ENCODE measurements around the gene EYS. TPM values are rescaled to one million over a fixed set of nuclear protein-coding genes. Genes with fewer than 3 reads are reported as not detected.

The EYS gene
- total RNA-seq, 2 donors from 2014 or later = not detected

DNA sequence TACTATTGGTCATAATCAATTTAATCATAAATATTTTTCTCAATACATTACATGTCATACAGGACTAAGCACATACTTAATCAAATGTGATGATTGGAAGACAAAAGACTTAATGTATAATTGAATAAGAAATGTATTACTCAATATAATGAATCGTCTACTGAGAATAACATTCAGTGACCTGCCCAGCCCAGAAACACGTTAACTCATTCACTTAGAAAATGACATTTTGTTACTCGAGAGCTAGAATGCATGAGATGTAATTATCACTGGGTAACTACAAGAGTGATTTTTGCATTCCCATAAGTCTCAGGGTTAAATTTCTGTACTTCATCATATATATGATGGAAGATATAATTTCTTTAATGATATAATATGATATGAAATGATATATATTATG, 444.8 kb downstream of the EYS start:
- Histone ChIP-seq H3K27ac (no peak overlapping the region), H3K4me1 (ENCODE audit: control insufficient read depth in 1 of 2, low read depth in 2 of 2) (no peaks in the 10 kb centered on the region), H3K4me3 (no peak overlapping the region), H3K27me3 (replicated peaks; ENCODE audit: insufficient read depth) (no peaks in the 10 kb centered on the region), H3K36me3 (no peaks in the 10 kb centered on the region), H3K9me3 (no peaks in the 10 kb centered on the region)
- ATAC-seq (ENCODE audit: insufficient number of reproducible peaks, low FRiP score, low read depth) = no peak
- DNase-seq (ENCODE audit: low spot score) = no peak
- no peak for TF ChIP-seq CTCF (IDR thresholded peaks at IDR 0.05)

DNA sequence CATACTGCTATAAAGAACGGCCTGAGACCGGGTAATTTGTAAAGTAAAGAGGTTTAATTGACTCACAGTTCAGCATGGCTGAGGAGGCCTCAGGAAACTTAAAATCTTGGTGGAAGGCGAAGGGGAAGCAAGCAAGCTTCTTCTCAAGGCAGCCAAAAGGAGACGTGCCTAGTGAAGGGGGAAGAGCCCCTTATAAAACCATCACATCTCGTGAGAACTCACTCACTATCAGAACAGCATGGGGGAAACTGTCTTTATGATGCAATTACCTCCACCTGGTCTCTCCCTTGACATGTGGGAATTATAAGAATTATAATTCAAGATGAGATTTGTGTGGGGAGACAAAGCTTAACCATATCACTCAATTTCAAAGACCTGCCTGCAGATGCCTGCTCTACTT, 447.0 kb downstream of the EYS start:
- H3K36me3 ChIP-seq = no peaks in the 10 kb centered on the region
- ATAC-seq (ENCODE audit: insufficient number of reproducible peaks, low FRiP score, low read depth) (no peak), DNase-seq (ENCODE audit: low spot score) (no peak)
- no peak overlapping the region for H3K4me3 ChIP-seq
- no peaks in the 10 kb centered on the region for H3K4me1 ChIP-seq (ENCODE audit: control insufficient read depth in 1 of 2, low read depth in 2 of 2)
- no peaks in the 10 kb centered on the region for H3K9me3 ChIP-seq
- H3K27me3 ChIP-seq (replicated peaks; ENCODE audit: insufficient read depth) = no peaks in the 10 kb centered on the region
- no peak overlapping the region for H3K27ac ChIP-seq
- TF ChIP-seq CTCF (IDR thresholded peaks at IDR 0.05) = no peak

GRCh38 chr6:65259059-65259458, 448.0 kb downstream of the EYS start:
- ATAC-seq (ENCODE audit: insufficient number of reproducible peaks, low FRiP score, low read depth) (no peak), DNase-seq (ENCODE audit: low spot score) (no peak)
- no peak for TF ChIP-seq CTCF (IDR thresholded peaks at IDR 0.05)
- Histone ChIP-seq H3K27me3 (replicated peaks; ENCODE audit: insufficient read depth) (no peaks in the 10 kb centered on the region), H3K4me3 (no peak overlapping the region), H3K4me1 (ENCODE audit: control insufficient read depth in 1 of 2, low read depth in 2 of 2) (no peaks in the 10 kb centered on the region), H3K36me3 (no peaks in the 10 kb centered on the region), H3K27ac (no peak overlapping the region), H3K9me3 (no peaks in the 10 kb centered on the region)

DNA sequence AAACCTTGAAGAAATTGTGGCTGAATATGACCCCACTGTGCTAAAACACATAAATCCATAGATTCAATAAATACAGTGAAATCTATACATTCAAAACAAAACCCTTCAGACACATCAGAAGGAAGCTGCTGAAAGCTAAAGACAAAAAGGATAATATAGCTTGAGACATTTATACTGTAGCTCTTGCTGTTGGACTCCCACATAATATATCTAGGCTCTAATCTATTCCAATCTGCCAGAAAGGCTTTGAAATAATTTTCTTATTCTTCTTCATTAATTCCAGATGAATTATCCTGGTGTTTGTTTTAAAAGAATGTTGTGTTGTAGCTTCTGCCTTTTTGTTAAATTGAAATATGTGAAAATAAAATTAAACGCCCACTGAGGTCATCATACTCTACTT, 454.0 kb downstream of the EYS start:
- no peak for TF ChIP-seq CTCF (IDR thresholded peaks at IDR 0.05)
- DNase-seq (ENCODE audit: low spot score) (no peak), ATAC-seq (ENCODE audit: insufficient number of reproducible peaks, low FRiP score, low read depth) (no peak)
- no peaks in the 10 kb centered on the region for H3K36me3 ChIP-seq
- H3K4me3 ChIP-seq = no peak overlapping the region
- no peaks in the 10 kb centered on the region for H3K27me3 ChIP-seq (replicated peaks; ENCODE audit: insufficient read depth)
- H3K27ac ChIP-seq = no peak overlapping the region
- no peaks in the 10 kb centered on the region for H3K4me1 ChIP-seq (ENCODE audit: control insufficient read depth in 1 of 2, low read depth in 2 of 2)
- H3K9me3 ChIP-seq = no peaks in the 10 kb centered on the region

GRCh38 chr6:65248101-65248610, 458.9 kb downstream of the EYS start:
- H3K9me3 ChIP-seq = no peaks in the 10 kb centered on the region
- no peaks in the 10 kb centered on the region for H3K27me3 ChIP-seq (replicated peaks; ENCODE audit: insufficient read depth)
- no peak overlapping the region for H3K27ac ChIP-seq
- TF ChIP-seq CTCF (IDR thresholded peaks at IDR 0.05) = no peak
- ATAC-seq (ENCODE audit: insufficient number of reproducible peaks, low FRiP score, low read depth) = no peak
- H3K4me1 ChIP-seq (ENCODE audit: control insufficient read depth in 1 of 2, low read depth in 2 of 2) = no peaks in the 10 kb centered on the region
- H3K36me3 ChIP-seq = no peaks in the 10 kb centered on the region
- H3K4me3 ChIP-seq = no peak overlapping the region
- no peak for DNase-seq (ENCODE audit: low spot score)

Measured in thoracic aorta (tissue), 2 donors.